HG03139 (cell line): ENCODE results near the gene C5orf52.
"Not testable (repeated sequence)": the region's sequence is repeated elsewhere in the genome, so short reads cannot be mapped to it uniquely, and the experiment has no call there.

Experiments
- ATAC-seq: cut with Tn5 transposase; IDR thresholded peaks from one replicate; pipeline ENCODE4 v1.9.1; 2021; ENCODE audit not compliant: unreplicated experiment

The C5orf52 gene

DNA sequence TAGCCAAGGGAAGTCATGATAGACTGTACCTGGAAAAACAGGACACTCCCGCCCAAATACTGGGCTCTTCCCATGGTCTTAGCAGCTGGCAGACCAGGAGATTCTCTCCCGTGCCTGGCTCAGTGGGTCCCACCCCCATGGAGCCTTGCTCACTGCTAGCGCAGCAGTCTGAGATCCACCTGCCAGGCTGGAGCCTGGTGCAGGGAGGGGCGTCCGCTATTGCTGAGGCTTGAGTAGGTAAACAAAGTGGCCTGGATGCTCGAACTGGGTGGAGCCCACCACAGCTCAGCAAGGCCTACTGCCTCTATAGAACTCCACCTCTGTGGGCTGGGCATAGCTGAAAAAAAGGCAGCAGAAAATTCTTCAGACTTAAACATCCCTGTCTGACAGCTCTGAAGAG lies 49.8 kb downstream of the C5orf52 start:
- ATAC-seq, result no peak

DNA sequence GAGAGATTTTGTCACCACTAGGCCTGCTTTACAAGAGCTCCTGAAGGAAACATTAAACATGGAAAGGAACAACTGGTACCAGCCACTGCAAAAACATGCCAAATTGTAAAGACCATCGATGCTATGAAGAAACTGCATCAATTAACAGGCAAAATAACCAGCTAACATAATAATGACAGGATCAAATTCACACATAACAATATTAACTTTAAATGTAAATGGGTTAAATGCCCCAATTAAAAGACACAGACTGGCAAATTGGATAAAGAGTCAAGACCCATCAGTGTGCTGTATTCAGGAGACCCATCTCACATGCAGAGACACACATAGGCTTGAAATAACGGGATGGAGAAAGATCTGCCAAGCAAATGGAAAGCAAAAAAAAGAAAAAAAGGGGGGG lies 51.6 kb downstream of the C5orf52 start:
- ATAC-seq, result not testable (repeated sequence)

DNA sequence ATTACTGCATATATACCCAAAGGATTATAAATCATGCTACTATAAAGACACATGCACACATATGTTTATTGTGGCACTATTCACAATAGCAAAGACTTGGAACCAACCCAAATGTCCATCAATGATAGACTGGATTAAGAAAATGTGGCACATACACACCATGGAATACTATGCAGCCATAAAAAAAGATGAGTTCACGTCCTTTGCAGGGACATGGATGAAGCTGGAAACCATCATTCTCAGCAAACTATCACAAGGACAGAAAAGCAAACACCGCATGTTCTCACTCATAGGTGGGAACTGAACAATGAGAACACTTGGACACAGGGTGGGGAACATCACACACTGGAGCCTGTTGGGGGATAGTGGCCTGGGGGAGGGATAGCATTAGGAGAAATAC lies 55.3 kb downstream of the C5orf52 start:
- not testable (repeated sequence) for ATAC-seq

DNA sequence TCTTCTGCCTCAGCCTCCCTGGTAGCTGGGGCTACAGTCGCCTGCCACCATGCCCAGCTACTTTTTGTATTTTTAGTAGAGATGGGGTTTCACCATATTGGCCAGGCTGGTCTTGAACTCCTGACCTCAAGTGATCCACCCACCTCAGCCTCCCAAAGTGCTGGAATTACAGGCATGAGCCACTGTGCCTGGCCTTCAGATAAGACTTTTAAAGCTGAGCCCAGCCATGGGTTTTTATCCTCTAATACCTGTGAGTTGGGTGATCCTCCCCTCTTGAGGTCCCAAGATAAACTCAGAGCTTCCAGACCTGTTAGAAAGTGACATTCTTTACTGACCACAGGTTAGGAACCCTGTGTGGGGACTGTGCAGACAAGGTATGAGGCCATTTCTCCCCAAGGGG lies 56.5 kb downstream of the C5orf52 start:
- not testable (repeated sequence) for ATAC-seq
